Myocyte (in vitro differentiated cells): Measurements from ENCODE around the gene JARID2. TPM values are rescaled to one million over a fixed set of nuclear protein-coding genes. Genes with fewer than 3 reads are reported as not detected.

Experiments
- DNase-seq: peaks from one replicate; pipeline ENCODE4 v3.0.0-alpha.2; 2012; ENCODE audit warnings: low read depth
- total RNA-seq: library from RNA; depleted of rRNA; stranded (reverse); fragments of >200 nt; gene quantifications from 2 replicates; pipeline ENCODE4 v1.2.3, GENCODE V29; 2014

The JARID2 gene
- total RNA-seq, 1 donor from 2014 or later = 10.1 TPM

DNA sequence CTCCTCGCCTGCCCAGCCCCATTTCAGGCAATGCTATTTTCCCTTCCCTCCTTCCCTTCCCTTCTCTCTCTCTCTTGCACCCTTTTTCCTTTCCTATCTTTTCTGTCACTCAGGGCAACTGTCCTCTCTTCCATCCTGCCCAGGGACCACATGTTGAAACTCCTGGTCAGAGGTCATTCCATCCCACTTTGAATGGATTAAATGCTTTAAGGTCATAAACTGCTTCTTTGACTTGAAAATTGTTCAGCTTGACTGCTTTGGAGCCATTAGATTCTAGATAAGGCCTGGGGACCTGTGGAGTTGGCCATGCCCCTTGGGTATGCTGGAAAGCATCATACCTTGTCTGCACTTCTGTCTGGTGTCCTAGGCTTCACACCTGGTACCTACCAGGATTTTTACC is 310.8 kb downstream of the JARID2 start:
- DNase-seq = no peak

DNA sequence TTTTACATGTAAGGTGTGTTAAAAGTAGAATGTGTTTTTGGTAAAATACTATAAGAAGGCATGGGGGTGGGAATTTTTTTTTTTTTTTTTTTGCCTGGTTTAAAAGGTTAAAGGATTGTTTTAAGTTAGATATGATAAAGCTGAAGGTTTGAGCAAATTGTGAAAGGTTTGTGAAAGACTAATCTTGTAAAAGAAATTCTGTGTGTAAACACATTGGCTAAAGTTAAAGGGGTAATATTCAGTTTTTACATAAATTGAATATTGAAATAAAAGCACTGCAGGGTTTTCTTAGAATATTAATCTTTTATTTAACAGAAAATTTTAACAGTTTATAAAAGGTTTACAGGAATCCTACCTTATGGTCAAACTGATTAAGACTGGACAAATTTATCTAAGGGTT is 311.3 kb downstream of the JARID2 start:
- no peak for DNase-seq

DNA sequence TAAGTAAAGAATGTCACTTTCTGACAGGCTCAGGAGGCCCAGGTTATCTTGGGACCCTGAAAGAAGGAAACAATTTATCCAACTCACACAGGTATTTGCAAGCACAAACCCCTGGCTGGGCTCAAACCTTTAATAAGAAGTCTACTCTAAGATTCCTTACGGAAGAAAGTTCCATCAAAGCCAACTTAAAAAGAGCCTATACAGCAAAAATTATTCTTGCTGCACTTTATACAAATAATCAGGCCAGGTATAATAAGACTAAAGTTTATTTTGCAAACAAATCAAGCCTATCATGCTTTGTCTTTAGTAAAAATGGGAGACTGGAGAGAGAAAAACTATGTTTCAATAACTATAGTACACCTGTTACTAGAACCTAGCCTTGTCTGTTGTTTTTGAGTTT is 314.8 kb downstream of the JARID2 start:
- no peak for DNase-seq

DNA sequence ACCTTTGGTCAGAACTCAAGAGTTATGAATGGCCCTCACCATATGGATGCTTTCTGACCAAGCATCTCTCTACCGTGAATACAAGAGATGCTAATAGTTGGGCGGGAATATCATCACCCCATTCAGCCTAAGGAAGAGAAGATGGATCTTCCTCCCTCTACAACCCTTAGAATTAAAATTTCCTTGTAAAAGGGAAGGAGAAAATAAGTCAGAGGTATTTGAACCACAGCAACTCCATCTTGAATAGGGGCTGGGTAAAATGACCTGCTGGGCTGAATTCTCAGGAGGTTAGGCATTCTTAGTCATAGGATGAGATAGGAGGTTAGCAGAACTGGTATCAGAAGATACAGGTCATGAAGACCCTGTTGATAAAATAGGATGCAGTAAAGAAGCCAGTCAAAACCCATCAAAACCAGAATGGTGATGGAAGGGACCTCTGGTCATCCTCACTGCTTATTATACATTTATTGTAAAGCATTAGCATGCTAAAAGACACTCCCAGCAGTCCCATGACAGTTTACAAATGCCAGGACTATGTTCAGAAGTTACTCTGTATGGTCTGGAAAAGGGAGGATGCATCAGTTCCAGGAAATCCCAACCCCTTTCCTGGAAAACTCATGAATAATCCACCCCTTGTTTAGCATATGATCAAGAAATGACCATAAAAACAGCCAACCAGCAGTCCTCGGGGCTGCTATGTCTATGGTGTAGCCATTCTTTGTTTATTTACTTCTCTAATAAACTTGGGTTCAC is 315.8 kb downstream of the JARID2 start:
- DNase-seq = no peak

DNA sequence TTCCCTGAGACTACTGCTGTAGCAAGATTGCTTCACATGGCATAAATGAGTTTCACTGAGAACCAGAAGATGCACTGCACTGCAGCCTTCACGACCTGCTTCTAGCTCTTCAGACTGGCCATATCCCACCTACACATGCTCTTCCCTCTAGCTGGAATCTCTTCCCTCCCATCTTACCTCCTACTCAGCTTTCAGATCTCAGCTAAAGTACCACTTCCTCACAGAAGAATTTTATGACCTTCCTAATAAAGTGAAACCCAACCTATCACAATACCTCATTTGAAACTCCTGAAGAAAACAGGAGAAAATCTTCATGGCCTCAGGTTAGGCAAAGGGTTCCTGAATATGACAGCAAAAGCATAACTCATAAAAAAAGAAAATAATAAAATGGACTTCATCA is 317.1 kb downstream of the JARID2 start:
- no peak for DNase-seq

DNA sequence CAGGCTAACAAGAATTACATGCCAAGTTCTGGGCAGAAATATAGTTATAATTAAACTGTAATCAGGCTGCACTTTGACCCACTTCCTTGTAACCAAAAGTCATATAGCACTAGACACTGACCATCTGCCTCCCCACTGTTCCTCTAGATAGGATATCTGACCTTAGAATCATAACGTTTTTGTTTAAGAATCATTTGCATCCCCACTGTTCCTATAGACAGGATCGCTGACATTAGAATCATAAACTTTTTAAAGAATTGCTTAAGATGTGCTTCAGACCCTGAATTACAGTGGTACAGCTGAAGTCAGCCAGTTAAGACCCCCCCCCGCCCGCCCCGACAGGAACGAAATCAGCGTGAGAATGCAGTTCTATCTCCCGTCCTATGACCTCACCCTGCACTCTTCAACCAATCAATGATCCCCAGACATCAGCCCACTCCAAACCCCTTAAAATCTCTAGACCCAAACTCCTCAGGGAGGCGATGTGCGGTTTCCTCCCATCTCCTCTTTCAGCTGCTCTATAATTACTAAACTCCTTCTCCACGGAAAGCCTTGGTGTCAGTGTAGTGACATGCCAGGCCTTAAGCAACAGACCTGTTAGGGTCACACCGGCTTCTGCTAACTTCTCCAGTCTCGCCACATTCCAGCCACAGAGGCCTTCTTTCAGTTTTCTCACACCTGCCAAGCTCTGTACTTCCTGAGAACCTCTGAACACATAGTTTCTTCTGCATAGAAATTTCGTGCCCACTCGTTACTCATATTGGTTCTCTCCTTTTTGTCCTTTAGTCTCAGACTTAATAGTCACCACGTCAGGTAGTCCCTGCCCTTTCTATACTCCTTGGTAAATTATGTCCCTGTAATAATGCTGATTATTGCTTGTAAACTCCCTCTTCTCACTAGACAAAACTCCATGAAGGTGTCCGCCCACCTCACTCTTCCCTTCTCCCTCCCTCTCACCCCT is 323.4 kb downstream of the JARID2 start:
- DNase-seq = no peak

DNA sequence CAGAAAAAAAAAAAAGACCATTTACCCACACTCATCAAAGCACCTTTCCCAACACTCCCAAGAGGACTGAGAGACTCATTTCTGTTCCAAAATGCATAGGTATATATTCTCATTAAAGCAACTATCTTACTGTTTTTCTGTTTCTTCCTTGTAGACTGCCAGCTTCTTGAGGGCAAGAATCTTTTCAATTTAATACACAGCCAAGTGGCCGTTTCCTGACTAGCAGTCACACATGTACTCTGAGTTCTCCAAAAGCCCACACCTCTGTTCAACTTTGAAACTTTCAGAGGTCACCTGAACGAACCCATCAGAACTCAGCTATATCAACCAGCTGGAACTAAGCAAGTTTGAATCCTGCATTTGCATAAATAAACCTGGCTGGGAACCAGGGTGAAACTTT is 324.3 kb downstream of the JARID2 start:
- no peak for DNase-seq
